Erythroblast (primary cell): ENCODE data around the gene EIF6.

ENCODE experiments used
- GATA1 ChIP-seq: IDR thresholded peaks from 2 replicates; pipeline ENCODE4 v1.6.1; 2011; ENCODE audit warnings: low read depth, mild to moderate bottlenecking, control low read depth, low read length, moderate library complexity
- POLR2A ChIP-seq: IDR thresholded peaks from 2 replicates; pipeline ENCODE4 v1.6.1; 2011; ENCODE audit warnings: mild to moderate bottlenecking, low read length

GRCh38 chr20:35269055-35269781 lies 15.4 kb downstream of the EIF6 start:
- TF ChIP-seq POLR2A (no peak), GATA1 (no peak)
